Activated T-helper 17 cell treated with anti-CD3 and anti-CD28 coated beads, Interleukin-2, amount 50 U/mL, for 72 hours (primary cell): ENCODE measurements around the gene WDFY4. TPM values are rescaled to one million over a fixed set of nuclear protein-coding genes. Genes with fewer than 3 reads are reported as not detected.
A peak's percentile ranks its signal among the peaks of the same experiment; 100 is the strongest.

Experiments
- ATAC-seq: fragments of 150-1000 bp; cut with Tn5 transposase; replicated peaks from 2 replicates; pipeline ENCODE4 v1.10.0; 2021; ENCODE audit warnings: mild to moderate bottlenecking, moderate library complexity
- H3K27ac Mint-ChIP-seq: one replicate; pipeline ENCODE4 v1.8.0; 2022; ENCODE audit warnings: mixed read lengths
- H3K27me3 Mint-ChIP-seq: one replicate; pipeline ENCODE4 v1.8.0; 2022; ENCODE audit warnings: mixed read lengths
- H3K36me3 Mint-ChIP-seq: one replicate; pipeline ENCODE4 v1.8.0; 2022; ENCODE audit warnings: low read depth, mild to moderate bottlenecking, mixed read lengths
- H3K4me1 Mint-ChIP-seq: one replicate; pipeline ENCODE4 v1.8.0; 2022; ENCODE audit warnings: mixed read lengths
- H3K4me3 Mint-ChIP-seq: one replicate; pipeline ENCODE4 v1.8.0; 2022; ENCODE audit warnings: mild to moderate bottlenecking, mixed read lengths
- H3K9me3 Mint-ChIP-seq: one replicate; pipeline ENCODE4 v1.8.0; 2022; ENCODE audit warnings: mixed read lengths
- total RNA-seq, 2 donors: library from RNA; stranded (reverse); gene quantifications; one replicate each; pipeline ENCODE4 v1.2.3, GENCODE V29; 2022

Gene WDFY4
- total RNA-seq, 2 donors from 2014 or later: 0.35 to 0.90 TPM

- H3K27me3 Mint-ChIP-seq: peaks cover 4% of the 10 kb centered on the region
- ATAC-seq: peak; percentile 80
- H3K36me3 Mint-ChIP-seq: no peaks in the 10 kb centered on the region
- peaks cover 3% of the 10 kb centered on the region for H3K4me1 Mint-ChIP-seq
- H3K27ac Mint-ChIP-seq: peak overlapping the region; percentile 30
- no peak overlapping the region for H3K4me3 Mint-ChIP-seq
- no peaks in the 10 kb centered on the region for H3K9me3 Mint-ChIP-seq
These were observed 296.7 kb downstream of the WDFY4 start for GRCh38 chr10:48981310-48981907.

DNA sequence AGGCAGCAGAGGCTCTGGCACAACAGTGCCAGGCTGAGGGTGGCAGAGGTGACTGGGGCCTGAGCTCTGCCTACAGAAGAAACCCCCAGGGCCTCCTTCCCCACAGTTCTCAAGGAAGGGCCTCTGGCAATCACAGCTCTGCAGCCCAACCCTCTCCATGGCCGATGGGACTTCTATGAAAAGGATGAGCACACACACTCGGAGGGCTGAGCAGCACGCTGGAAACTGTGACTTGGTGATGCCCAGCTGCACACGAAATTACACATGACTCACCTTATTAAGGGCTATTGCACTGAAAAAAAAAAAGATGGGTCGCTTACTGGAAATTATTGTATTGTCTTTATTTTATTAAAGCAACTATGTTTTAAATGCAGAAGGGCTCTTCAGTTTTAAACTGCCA, 297.9 kb downstream of the WDFY4 start:
- H3K4me1 Mint-ChIP-seq: peaks cover 3% of the 10 kb centered on the region
- H3K27ac Mint-ChIP-seq: no peak overlapping the region
- H3K36me3 Mint-ChIP-seq: no peaks in the 10 kb centered on the region
- no peak overlapping the region for H3K4me3 Mint-ChIP-seq
- no peak for ATAC-seq
- H3K9me3 Mint-ChIP-seq: no peaks in the 10 kb centered on the region
- H3K27me3 Mint-ChIP-seq: peaks cover 4% of the 10 kb centered on the region

DNA sequence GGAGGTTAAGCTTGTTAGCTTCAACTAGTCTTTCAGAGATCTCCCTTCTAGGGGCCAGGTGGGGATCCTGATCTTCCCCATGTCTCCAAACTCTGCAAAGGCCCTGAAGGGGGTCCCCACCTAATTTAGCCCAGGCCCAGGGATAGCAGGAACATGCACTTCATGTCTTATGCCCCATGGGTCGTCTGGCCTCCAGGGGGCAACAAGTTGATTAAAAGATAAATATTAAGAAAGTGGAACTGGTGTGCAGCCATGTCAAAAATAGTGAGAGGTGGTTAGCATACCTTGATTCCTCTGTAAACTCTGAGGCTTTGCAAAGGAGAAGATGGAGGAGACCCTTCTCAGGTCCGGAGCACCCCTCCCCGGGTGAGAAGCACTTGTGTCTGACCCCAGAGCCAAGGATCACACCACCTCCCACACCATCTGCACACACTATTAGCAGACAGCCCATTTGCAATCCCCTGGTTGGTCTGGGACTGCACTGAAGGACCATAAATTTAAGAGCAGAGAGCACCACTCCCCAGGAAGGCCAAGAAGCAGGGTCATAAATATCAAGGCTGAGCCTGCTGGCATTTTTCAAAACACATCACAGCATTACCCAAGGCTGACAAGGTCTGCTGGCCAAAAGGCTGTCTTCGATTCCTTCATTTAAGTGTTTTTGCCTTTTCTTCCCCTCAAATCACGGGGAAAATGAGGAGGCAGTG, 299.1 kb downstream of the WDFY4 start:
- ATAC-seq: no peak
- no peak overlapping the region for H3K4me3 Mint-ChIP-seq
- H3K4me1 Mint-ChIP-seq: peaks cover 3% of the 10 kb centered on the region
- no peaks in the 10 kb centered on the region for H3K36me3 Mint-ChIP-seq
- H3K27ac Mint-ChIP-seq: no peak overlapping the region
- H3K27me3 Mint-ChIP-seq: peaks cover 4% of the 10 kb centered on the region
- no peaks in the 10 kb centered on the region for H3K9me3 Mint-ChIP-seq

DNA sequence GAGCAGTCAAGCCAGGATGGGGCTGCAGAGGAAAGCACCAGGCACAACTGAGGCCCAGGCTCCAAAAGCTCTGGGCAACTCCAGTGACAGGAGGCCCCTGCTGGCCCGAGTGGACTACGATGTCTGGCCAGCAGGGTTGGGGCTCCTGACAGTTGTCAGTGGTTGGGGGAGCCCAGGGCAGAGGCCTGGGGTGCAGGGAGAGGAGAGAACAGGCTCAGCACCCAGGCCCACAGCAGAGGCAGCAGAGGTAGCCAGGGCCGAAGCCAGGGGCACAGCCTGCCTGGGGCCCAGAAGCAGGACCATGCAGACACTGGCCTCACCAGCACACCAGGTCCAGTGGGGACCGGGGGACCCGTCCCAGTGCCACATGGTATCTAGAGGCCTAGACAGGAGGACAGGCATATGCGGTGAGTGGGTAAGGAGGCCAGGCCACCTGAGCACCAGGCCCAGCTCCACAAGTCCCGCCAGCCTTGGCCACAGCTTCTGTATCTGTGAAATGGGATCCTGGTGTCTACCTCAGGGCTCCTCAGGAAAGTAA, 301.0 kb downstream of the WDFY4 start:
- no peak overlapping the region for H3K27ac Mint-ChIP-seq
- no peaks in the 10 kb centered on the region for H3K36me3 Mint-ChIP-seq
- no peaks in the 10 kb centered on the region for H3K9me3 Mint-ChIP-seq
- ATAC-seq: no peak
- H3K4me1 Mint-ChIP-seq: peaks cover 3% of the 10 kb centered on the region
- H3K27me3 Mint-ChIP-seq: no peaks in the 10 kb centered on the region
- no peak overlapping the region for H3K4me3 Mint-ChIP-seq

GRCh38 chr10:48990226-48990625, 305.6 kb downstream of the WDFY4 start:
- H3K27ac Mint-ChIP-seq: no peak overlapping the region
- no peak overlapping the region for H3K4me3 Mint-ChIP-seq
- ATAC-seq: no peak
- H3K4me1 Mint-ChIP-seq: no peaks in the 10 kb centered on the region
- no peaks in the 10 kb centered on the region for H3K9me3 Mint-ChIP-seq
- no peaks in the 10 kb centered on the region for H3K36me3 Mint-ChIP-seq
- H3K27me3 Mint-ChIP-seq: no peaks in the 10 kb centered on the region

DNA sequence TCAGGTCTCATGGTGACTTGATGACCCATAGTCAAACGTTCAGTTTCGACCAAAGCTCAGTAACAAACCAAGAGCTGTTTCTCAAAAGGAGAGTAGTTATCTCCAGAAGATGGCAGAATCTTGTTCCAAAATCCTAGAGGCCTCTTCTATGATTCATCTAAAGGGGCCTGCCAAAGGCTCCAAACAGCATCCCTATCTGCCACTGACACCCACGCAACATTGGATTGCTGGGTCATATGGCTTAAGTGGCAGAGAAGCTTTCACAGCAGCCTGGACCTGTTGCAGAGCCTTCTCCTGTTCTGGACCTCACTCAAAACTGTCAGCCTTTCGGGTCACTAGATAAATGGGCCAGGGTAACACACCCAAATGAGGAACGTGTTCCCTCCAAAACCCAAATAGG, 309.0 kb downstream of the WDFY4 start:
- Mint-ChIP-seq H3K4me1 (no peaks in the 10 kb centered on the region), H3K27me3 (no peaks in the 10 kb centered on the region), H3K4me3 (no peak overlapping the region), H3K27ac (no peak overlapping the region), H3K9me3 (no peaks in the 10 kb centered on the region), H3K36me3 (no peaks in the 10 kb centered on the region)
- no peak for ATAC-seq

DNA sequence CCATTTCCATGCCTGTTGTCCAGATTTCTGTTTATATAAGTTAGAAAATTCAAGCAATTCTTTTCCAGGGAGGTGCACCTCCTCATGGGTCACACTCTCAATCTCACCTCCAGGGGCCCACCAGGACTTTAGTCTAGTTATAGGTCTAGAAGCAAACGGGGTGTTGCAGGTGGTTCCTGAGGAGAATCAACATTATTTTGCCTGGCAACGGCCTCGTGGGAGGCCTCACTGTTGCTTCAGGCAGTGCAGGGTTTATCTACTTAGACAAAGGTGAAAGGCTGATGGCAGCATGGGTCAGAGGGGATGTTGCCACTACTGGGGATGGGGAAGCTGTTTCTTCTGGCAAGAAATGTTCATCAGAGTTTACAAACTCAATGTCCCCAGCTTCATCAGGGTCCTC, 311.7 kb downstream of the WDFY4 start:
- Mint-ChIP-seq H3K4me1 (no peaks in the 10 kb centered on the region), H3K9me3 (no peaks in the 10 kb centered on the region), H3K4me3 (no peak overlapping the region), H3K27me3 (peaks cover 7% of the 10 kb centered on the region), H3K36me3 (no peaks in the 10 kb centered on the region), H3K27ac (no peak overlapping the region)
- no peak for ATAC-seq

GRCh38 chr10:48999346-48999745, 314.7 kb downstream of the WDFY4 start:
- no peak for ATAC-seq
- H3K4me3 Mint-ChIP-seq: no peak overlapping the region
- peaks cover 8% of the 10 kb centered on the region for H3K27me3 Mint-ChIP-seq
- no peaks in the 10 kb centered on the region for H3K36me3 Mint-ChIP-seq
- no peak overlapping the region for H3K27ac Mint-ChIP-seq
- H3K4me1 Mint-ChIP-seq: no peaks in the 10 kb centered on the region
- H3K9me3 Mint-ChIP-seq: no peaks in the 10 kb centered on the region

DNA sequence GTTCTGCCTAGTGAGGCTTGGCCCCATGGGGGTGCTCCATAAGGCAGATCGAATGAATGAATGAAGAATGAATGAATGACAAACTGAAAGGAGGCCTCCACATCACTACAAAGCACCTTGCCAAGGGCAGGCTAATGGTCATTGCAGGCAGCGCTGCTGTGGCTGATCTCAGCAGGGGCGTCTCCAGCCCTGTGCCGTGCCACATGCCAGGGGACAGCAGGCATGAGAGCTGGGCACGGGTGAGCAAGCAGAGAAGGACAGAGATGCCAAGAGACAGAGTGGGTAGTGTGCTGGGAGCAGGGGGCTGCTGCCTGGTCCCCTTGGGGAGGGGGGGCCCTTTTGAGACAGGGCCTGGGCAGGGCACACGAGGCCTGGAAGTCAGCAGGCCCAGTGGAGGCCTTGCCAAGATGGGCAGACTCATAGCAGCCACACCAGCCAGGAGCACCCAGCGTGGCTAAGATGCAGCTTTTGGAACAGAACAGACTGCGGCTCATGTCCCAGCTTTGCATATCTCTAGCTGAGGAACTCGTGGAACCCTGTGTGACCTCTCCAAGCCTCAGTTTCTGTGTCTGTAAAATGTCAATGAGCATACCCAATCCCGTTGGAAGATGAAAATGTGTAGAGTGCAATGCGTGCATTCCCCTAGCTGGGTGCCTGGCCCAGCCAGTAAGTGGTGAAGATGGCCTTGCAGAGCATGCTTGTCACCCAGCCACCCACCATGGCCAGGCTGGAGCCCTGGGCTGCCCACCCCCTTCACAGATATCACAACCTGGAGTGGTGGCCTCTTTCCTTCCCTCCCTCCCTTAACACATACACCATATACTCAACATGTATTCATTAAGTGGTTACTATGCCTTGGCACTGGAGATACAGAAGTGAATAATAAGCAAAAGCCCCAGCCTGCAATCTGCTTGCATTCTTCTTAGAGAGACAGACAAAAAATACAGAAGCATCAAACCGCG, 316.0 kb downstream of the WDFY4 start:
- H3K27ac Mint-ChIP-seq: no peak overlapping the region
- no peak for ATAC-seq
- no peaks in the 10 kb centered on the region for H3K36me3 Mint-ChIP-seq
- no peak overlapping the region for H3K4me3 Mint-ChIP-seq
- H3K27me3 Mint-ChIP-seq: peaks cover 8% of the 10 kb centered on the region
- no peaks in the 10 kb centered on the region for H3K9me3 Mint-ChIP-seq
- H3K4me1 Mint-ChIP-seq: no peaks in the 10 kb centered on the region

GRCh38 chr10:49001402-49001801, 316.7 kb downstream of the WDFY4 start:
- no peak overlapping the region for H3K4me3 Mint-ChIP-seq
- ATAC-seq: no peak
- no peak overlapping the region for H3K27ac Mint-ChIP-seq
- no peaks in the 10 kb centered on the region for H3K4me1 Mint-ChIP-seq
- no peaks in the 10 kb centered on the region for H3K9me3 Mint-ChIP-seq
- no peaks in the 10 kb centered on the region for H3K36me3 Mint-ChIP-seq
- H3K27me3 Mint-ChIP-seq: peaks cover 8% of the 10 kb centered on the region

DNA sequence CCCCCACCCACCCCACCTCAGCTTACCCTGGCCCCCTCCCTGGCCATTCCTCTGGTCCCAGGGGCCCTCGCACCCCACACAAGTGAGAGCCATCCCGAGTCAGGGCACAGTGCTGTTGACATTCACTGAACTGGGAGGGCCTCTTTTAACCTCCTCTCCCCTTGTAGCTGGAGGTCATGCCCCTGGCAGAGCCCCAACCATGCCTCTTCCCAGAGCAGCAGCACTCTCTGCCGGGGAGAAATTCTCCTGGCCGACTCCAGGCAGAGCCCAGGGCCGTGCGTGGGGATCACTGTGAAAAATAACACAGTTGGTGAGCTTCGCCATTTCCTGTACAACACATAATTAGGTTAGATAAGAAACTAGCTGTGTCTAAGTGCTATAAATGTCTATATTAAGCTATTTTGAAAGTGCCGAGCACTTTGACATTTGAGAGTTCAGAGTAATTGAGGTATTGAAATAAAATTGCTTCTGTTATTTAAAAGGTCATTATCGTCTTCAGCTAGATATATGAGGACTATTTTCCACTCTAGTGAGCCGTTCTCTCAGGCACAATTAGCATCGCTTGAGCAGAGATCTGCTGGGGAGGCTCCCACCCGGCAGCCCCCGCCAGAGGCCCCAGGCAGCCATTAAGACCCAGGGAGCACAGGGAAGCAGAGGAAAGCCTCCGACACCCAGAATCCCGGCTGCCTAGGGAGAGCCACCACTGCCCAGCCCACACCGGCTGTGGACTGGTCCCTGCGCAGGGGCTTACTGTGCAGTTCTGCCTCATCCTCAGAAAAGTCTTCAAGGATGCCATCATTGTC, 317.4 kb downstream of the WDFY4 start:
- Mint-ChIP-seq H3K36me3 (no peaks in the 10 kb centered on the region), H3K27me3 (peaks cover 8% of the 10 kb centered on the region), H3K4me1 (no peaks in the 10 kb centered on the region), H3K4me3 (no peak overlapping the region), H3K27ac (no peak overlapping the region), H3K9me3 (no peaks in the 10 kb centered on the region)
- ATAC-seq: no peak

DNA sequence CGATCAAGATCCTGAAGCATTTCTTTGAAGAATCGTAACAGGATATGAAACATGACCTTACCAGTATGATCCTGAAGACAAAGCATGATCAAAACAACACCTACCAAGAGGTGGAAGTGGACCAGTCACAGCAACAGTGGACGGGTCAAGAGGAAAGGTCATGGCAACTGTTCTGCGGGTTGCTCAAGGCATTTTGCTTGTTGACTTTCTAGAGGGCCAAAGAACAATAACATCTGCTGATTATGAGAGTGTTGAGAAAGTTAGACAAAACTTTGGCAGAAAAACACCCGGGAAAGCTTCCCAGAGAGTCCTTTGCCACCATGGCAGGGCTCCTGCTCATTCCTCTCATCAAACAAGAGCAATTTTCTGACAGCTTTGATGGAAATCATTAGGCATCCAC, 320.6 kb downstream of the WDFY4 start:
- Mint-ChIP-seq H3K4me3 (no peak overlapping the region), H3K36me3 (no peaks in the 10 kb centered on the region), H3K27ac (no peak overlapping the region), H3K4me1 (peaks cover 5% of the 10 kb centered on the region), H3K27me3 (peaks cover 9% of the 10 kb centered on the region), H3K9me3 (no peaks in the 10 kb centered on the region)
- ATAC-seq: no peak

DNA sequence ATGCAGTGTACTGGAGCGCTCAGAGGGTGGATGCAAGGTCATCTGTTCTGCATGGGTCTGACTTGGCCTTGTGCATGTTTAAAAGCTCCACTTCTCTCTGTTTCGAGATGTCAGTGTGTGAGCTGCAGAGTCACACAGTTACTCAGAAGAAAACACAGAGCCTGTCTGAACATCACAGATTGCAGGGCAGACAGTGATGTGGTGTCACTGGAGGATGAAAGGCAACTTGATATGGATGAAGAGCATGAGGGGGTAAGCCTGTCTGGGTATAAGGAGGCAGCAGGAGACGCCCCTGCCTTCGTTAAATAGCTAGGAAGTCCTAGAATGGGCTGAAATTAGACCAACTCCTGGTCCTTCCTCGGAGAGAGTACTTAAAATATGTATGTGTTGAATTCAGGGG, 322.5 kb downstream of the WDFY4 start:
- Mint-ChIP-seq H3K9me3 (no peaks in the 10 kb centered on the region), H3K36me3 (no peaks in the 10 kb centered on the region), H3K27me3 (peaks cover 3% of the 10 kb centered on the region), H3K27ac (no peak overlapping the region), H3K4me3 (no peak overlapping the region), H3K4me1 (peaks cover 5% of the 10 kb centered on the region)
- no peak for ATAC-seq

- Mint-ChIP-seq H3K27ac (no peak overlapping the region), H3K4me3 (no peak overlapping the region), H3K4me1 (peaks cover 5% of the 10 kb centered on the region), H3K27me3 (peaks cover 7% of the 10 kb centered on the region), H3K9me3 (no peaks in the 10 kb centered on the region), H3K36me3 (no peaks in the 10 kb centered on the region)
- no peak for ATAC-seq
These were observed 323.4 kb downstream of the WDFY4 start for GRCh38 chr10:49008091-49008490.
